Activated T-cell treated with anti-CD3 and anti-CD28 coated beads, Interleukin-2, amount 50 U/mL, for 24 hours (primary cell): ENCODE measurements around the gene PRM2.
A peak's percentile ranks its signal among the peaks of the same experiment; 100 is the strongest.

Experiments used
- DNase-seq: peaks from one replicate; pipeline ENCODE4 v3.0.0-alpha.2; 2020
- H3K27ac Mint-ChIP-seq: 2 replicates; pipeline ENCODE4 v1.8.0; 2020; ENCODE audit warnings: mild to moderate bottlenecking, mixed read lengths
- H3K27me3 Mint-ChIP-seq: 2 replicates; pipeline ENCODE4 v1.8.0; 2020; ENCODE audit warnings: mixed read lengths
- H3K36me3 Mint-ChIP-seq: 2 replicates; pipeline ENCODE4 v1.8.0; 2020; ENCODE audit warnings: low read depth, mixed read lengths
- H3K4me1 Mint-ChIP-seq: 2 replicates; pipeline ENCODE4 v1.8.0; 2020; ENCODE audit warnings: low read depth, mixed read lengths
- H3K4me3 Mint-ChIP-seq: 2 replicates; pipeline ENCODE4 v1.8.0; 2020; ENCODE audit warnings: mild to moderate bottlenecking, moderate library complexity, mixed read lengths
- H3K9me3 Mint-ChIP-seq: 2 replicates; pipeline ENCODE4 v1.8.0; 2020; ENCODE audit warnings: mixed read lengths

Gene PRM2

DNA sequence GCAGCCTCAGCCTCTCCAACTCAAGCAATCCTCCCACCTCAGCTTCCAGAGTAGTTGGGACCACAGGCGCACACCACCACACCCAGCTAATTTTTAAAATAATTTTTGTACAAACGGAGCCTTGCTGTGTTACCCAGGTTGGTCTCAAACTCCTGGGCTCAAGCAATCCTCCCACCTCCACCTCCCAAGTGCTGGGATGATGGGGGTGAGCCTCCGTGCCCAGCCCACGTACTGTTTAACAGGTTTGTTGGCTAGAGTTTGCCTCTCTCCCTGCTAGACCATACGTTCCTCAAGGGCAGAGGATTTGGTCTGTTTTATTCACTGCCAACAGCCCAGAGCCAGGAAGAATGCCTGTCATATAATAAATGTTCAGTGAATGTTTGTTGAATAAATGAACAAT, 46.8 kb downstream of the PRM2 start:
- no peak for DNase-seq
- Mint-ChIP-seq H3K36me3 (no peaks in the 10 kb centered on the region), H3K27ac (peak overlapping the region; percentile 62), H3K4me1 (peaks cover 90% of the 10 kb centered on the region), H3K9me3 (no peaks in the 10 kb centered on the region), H3K4me3 (no peak overlapping the region), H3K27me3 (no peaks in the 10 kb centered on the region)

GRCh38 chr16:11225677-11226549, 50.4 kb downstream of the PRM2 start:
- Mint-ChIP-seq H3K4me1 (peaks cover 78% of the 10 kb centered on the region), H3K36me3 (no peaks in the 10 kb centered on the region), H3K27me3 (no peaks in the 10 kb centered on the region), H3K9me3 (no peaks in the 10 kb centered on the region), H3K27ac (peak overlapping the region; percentile 99), H3K4me3 (peak overlapping the region; percentile 71)
- DNase-seq: peak; percentile 62
